22Rv1 (cell line): Measurements from ENCODE around the gene SCN5A.

Experiments used
- ZFX ChIP-seq: fragments of 450-650 bp; IDR thresholded peaks from 2 replicates; pipeline ENCODE4 v1.6.1; 2017; ENCODE audit warnings: antibody characterized with exemption, borderline replicate concordance
- TF ChIP-seq, protein P1 (sequence below): fragments of 450-650 bp; IDR thresholded peaks from 2 replicates; pipeline ENCODE4 v1.5.1; 2017; ENCODE audit warnings: mild to moderate bottlenecking

DNA sequence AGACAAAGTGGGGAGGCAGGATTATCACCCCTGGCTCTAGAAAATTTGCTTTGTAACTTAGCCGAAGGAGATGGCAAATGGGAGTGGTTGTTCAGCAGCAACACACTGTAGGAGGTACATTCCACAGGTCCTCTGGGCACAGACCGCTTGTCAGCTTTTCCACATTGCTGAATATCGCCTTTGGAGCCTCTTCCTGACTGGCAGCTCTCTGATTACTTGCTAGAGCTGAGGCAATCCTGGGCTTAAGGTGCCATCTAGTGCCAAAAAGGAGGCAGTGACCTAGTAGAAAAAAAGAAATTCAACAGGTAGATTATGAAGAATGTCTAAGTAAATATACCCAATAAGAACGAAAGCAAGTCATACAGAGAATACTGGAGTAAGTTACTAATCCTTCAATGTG, 13.1 kb upstream of the SCN5A start:
- TF ChIP-seq, protein P1, sequence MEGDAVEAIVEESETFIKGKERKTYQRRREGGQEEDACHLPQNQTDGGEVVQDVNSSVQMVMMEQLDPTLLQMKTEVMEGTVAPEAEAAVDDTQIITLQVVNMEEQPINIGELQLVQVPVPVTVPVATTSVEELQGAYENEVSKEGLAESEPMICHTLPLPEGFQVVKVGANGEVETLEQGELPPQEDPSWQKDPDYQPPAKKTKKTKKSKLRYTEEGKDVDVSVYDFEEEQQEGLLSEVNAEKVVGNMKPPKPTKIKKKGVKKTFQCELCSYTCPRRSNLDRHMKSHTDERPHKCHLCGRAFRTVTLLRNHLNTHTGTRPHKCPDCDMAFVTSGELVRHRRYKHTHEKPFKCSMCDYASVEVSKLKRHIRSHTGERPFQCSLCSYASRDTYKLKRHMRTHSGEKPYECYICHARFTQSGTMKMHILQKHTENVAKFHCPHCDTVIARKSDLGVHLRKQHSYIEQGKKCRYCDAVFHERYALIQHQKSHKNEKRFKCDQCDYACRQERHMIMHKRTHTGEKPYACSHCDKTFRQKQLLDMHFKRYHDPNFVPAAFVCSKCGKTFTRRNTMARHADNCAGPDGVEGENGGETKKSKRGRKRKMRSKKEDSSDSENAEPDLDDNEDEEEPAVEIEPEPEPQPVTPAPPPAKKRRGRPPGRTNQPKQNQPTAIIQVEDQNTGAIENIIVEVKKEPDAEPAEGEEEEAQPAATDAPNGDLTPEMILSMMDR = peak; percentile 48
- no peak for TF ChIP-seq ZFX
